OCI-M2 (cell line): Measurements from ENCODE around the gene AQP1.

Source experiments
- DNase-seq: peaks from one replicate; lab custom pipeline; 2025; ENCODE audit not compliant: unreplicated experiment; lab: John Stamatoyannopoulos, UW

The AQP1 gene

DNA sequence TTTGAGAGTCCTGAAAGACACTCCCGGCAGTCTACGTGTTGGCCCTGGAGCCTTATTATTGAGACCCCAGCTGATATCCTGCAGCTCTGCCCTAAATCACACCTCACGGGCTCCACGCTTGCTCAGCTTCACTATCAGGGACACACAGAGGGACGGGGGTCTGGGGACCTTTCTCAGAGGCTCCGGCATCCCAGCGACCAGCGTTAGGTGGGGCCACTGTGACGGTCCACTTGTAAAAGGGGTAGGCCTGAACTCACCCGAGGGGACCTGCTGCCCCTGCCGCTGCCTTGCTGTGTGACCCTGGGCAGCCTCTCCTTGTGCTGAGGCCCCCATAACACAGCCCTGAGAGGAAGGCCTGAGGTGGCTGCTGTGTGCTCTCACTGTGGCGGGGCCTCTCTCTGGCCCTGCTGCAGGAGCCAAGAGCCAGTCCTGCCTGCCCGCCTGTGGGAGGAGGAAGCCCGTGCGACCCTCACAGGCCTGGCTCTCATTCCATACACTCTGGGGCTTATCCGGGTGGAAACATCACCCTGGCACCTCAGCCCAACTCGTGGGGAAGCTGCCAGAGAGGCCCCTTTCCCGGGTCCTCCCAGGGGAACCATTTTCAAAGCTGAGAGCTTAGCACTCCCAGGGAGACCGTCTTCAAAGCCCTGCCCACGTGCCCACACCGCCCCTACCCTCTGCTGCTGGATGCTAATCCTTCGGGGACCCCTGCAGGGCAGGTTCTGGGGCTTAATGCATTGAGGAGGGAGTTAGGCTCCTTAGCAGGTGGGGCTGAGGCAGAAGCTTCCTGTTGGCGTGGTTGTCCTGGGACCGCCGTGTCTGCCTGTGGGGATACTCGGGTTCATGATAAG is 21.7 kb downstream of the AQP1 start:
- DNase-seq, result no peak

DNA sequence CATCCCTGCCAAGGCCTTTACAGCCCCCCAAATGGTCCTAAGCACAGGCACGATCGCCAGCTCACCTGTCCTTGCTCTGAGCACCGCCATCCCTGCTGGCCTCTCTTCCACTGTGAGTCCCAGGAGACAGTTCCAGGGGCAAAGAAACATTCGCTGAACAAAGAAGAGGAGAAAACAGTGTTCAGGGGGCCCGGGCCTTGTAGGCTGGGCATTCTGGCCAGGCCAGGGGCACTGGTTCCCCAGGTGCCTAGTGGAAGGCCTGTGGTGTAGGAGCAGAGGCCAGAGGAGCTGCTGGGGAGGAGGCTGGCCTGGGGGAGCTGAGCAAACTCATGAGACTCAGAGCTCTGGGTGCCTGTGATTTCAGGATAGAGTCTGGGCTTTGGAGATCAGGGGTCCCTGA is 22.6 kb downstream of the AQP1 start:
- DNase-seq, result no peak

DNA sequence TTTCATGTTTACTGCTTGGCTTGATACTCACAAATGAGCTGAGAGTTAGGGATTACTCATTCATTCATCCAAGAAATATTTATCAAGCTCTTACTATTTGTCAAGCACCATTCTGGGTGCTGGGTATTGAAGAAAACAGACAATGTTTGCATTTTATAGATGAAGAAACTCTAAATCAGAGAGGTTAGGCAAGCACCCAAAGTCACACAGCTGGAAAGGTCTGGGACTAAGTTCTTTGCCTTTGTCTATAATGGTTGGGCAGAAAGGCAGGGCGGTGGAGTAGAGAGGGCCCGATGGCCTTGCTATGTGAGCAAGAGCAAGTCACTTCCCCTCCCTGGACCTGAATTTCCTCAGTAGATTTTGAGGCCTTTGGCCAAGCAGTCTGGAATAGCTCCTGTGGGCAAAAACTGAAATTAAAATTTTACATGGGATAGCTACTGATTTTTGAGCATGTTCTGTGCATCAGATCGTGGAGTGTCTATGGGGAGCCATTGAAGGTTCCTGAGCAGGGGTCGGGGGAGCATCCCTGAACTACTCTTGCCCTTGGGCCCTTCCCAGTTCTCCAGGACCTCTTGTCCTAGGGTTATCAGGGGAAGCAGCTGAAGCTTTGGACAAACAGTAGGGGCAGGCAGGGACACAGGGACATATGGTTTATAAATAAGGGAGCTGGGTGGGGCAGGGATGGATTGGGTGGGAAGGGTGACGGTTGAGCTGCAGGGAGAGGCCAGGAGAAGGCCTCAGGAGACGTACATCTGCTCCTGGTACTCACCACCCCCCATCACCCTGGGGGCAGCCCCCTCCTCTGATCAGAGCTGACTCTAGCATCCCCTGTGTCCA is 23.3 kb downstream of the AQP1 start:
- no peak for DNase-seq

DNA sequence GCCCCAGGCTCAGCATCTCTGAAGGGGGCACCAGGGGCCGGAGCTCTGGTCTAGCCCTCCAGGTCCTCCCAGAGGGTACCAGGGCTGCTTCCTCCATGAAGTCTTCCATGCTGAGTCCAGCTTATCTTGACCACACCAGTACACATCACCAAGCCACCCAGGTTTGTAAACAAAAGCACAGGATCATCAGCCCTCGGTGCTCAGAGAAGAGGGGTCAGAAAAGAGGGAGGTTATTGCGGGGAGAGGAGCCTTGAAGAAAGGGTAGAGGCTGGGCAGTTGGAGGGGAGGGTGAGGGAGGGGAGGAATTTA is 23.9 kb downstream of the AQP1 start:
- no peak for DNase-seq

DNA sequence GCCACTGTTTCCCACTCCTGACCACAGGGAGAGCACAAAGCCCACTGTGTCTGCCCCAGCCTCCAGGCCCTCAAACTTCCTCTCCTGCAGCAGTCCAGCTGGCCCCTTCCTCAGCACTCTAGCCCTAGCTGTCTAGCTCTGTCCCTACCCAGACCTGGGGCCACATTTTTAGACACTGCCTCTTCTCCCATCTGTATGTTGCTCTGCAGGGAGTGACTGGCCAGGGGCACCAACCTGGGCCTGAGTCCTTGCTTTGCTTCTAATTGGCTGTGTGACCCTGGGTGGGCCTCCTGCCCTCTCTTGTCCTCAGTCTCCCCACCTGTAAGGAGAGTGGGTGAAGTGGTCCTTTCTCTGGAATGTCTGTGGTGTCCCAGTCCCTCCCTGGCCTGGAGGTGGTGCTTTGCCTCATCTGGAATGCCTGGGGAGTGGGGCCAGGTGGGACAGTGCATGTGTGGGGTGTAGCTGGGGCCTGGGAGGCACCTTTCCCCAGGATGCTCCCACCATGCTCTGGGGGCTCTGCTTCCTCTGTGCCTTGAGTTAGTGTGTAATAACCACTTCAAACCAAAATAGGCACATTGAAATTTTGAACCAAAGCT is 25.1 kb downstream of the AQP1 start:
- DNase-seq, result no peak

DNA sequence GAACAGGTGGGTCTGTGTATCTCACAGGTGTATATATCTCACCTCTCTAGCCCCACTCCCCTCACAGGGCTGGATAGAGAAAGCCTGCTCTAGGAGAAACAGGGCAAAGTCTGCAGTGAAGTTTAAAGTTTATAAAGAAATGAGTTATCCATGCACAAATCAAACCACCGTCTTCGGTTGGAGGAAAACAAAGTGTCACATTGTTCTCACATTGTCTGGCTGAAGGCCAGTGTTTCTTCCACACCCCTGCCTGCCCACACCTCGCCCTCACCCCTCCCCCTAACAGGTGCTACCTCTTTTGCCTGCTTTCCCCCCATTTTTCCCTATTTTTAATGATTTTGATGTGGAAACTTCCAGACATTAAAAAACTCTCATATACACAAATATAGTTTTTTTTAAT is 25.8 kb downstream of the AQP1 start:
- no peak for DNase-seq

DNA sequence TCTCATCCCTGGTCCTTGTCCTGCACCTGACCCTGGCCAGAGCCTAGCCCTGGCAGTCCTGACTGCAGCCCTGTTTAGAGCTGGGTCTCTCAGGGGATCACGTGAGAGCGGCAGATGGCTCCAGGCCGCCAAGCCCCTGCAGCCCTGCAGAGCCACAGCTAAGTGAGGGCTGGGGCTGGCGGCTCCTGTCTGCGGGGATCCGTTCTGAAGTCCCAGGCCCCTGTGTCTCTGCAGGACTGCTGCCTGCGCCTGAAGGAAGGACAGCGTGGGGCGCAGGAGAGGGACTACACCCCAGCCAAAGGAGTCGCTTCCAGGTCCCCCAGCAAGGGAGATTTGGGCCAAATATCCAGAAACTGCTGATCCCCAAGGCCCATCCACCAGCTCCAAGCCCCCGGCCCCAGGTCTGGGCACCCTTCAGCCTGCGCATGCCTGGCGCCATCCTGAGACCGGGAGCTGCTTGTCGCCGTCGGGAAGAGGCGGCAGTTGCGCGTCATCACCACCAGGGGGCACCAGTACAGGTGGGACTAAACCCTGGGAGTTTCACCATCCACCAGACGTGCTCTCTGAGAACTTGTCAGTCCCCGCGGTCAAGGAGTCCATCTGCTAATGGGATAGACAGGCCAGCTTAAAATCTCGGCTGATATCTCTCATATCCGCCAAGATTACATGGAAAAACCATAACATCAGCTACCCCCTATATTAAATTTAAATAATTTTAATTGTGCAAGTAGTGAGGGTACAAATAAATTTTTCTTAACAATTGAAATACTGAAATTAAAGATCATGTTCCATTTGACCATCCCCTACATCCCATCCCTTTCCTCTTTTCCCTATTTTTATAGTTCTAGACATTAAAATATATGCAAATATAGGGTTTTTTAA is 27.0 kb downstream of the AQP1 start:
- DNase-seq, result no peak

DNA sequence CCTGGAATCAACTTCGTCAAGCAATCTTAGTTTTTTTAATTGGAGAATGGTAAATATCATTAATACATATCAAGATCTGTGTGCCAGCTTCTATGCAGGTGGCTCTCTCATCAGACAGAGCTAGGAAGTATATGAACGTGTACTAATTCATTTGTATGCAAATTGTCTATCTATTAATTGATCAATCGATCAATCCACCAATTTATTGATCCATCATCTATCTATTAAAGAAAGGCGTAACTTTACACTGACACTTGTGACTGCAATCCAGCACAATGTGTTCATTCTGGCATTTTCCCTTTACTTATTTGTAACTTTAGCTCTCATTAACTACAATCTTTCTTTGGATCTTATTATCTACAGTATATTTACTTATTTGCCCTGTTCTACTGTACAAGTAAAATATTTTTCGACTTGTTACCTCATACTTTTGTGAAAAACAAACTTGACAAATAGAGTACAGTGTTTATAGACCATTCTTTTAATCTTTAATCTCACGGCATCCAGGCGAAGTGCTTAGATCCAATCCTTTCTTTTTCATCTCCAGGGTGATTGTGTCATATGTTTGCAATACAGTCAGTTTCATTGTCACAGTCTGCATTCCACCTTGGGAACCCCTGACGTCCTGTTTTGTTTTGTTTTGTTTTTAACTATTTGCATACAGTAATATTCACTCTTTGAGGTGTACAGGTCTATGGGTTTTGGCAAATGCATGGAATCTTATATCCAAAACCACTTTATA is 30.1 kb downstream of the AQP1 start:
- DNase-seq, result no peak

DNA sequence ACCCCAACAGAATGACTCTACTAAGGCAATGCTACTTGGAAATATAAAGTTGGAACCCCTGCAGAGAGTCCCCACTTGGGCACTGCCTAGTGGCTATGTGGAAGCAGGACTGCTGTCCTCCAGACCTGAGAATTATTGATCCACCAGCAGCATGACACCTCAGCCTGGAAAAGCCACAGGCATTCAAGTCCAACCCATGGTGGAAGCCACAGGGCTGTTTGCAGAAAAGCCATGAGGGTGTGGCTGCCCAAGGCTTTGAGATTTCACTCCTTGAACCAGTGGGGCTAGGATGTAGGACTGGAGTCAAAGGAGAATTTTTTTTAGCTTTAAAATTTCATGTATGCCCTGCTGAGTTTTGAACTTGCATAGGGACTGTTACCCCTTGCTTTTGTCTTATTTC is 38.5 kb downstream of the AQP1 start:
- no peak for DNase-seq

DNA sequence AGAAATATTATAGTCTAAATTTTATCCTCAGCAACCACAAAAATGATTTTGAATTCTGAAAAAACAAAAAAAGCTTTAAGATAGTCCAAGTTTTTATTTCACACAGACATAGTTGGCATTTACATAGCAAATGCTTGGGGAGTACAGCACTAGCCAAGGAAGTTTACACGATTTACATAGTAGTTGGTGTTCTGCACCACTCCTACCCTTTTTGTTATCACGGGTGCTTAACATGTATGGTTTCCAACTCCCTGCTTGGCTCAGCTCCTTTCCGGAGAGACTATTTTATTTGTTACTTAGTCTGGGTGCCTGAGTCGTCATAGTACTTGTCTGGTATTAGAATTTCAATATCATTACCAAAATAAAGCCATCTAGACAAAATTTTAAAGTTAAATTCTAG is 43.3 kb downstream of the AQP1 start:
- no peak for DNase-seq

DNA sequence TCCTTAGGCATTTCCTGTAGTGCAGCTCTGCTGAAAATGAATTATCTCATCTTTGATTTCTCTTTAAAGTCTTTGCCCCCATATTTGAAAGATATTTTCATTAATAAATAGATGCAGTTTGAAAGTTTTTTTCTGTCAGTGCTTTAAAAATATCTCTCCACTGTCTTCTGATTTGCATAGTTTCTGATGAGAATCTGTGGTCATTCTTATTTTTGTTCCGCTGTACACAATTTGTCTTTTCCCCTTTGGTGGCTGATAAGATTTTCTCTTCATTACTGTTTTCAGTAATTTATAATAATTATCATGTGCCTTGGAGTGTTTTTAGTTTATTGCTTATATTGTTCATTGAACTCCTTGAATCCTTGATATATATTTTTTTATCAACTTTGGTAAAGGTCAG is 45.1 kb downstream of the AQP1 start:
- no peak for DNase-seq

DNA sequence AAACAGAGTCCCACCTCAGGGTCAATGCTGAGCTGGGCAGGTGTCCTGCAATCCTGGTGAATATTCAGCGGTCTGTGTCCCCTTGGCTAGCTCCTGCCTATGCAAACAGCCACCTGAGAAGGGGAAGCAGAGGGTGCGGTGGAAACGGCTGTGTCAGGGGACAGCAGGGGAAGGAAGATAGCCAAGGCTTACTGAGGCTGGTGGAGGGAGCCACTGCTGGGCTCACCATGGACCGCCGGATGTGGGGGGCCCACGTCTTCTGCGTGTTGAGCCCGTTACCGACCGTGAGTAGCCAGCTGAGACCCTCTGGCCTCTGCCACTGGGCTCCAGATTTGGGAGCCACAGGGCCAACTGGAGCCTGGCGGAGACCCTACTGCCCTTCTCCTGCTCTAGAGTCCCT is 52.2 kb downstream of the AQP1 start, which contains the start of gene GHRHR:
GHRHR (plus strand) TSS at position 112 of the 400 bp plus-strand sequence; CDS start at position 228, 116 bp downstream.
- DNase-seq, result no peak

DNA sequence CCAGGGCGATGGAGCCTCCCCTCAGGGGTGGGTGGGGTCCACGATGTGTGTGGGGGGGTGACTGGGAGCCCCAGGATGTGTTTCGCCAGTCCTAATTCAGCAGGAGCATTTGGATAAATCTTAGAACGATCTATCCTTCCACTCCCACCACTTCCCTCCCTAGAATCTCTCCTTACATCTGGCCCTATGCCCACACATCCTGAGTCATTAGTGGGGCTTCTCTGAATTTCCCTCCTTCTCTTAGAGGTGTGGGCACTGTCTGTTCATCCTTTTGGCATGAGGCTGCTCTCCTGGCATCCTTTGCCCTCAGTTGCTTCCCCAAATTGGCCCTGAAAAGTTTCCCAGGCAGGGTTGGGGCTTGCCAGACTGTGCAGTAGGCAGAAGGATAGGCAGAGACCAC is 53.7 kb downstream of the AQP1 start:
- no peak for DNase-seq

DNA sequence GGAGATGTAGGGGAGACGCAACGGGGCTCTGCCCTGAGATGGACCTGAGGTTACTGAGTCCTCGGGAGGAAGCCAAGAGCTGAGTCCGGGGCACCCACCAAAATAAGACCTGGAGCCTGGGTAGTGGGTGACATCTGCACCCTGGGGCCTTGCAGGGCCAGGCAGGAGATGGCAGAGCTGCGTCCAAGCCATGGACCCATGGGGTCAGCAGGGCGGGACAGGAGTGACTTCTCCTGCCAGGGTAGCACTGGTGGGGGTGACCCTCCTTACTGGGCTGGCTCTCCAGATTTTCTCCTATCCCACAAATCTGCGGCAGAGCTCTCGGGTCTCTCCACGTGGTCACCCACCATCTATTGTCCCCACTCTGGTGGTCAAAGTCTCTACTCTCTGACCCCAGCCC is 54.2 kb downstream of the AQP1 start:
- no peak for DNase-seq

DNA sequence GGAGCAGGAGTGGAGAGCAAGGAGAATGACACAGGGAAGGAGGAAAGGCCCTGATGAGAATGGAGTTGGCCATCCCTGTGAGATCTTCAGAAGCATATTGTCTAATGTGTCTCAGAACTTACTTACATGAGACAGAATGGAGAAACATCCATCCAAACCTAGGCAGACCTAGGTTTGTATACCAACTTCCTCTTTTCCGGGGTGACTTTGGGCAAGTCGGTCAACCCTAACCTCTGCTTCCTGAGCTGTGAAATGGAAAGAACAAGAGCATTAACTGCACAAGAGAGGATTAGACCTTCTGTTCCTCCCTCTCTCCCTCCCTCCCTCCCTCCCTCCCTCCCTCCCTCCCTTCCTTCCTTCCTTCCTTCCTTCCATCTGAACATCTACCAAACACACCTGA is 56.6 kb downstream of the AQP1 start:
- DNase-seq, result no peak

DNA sequence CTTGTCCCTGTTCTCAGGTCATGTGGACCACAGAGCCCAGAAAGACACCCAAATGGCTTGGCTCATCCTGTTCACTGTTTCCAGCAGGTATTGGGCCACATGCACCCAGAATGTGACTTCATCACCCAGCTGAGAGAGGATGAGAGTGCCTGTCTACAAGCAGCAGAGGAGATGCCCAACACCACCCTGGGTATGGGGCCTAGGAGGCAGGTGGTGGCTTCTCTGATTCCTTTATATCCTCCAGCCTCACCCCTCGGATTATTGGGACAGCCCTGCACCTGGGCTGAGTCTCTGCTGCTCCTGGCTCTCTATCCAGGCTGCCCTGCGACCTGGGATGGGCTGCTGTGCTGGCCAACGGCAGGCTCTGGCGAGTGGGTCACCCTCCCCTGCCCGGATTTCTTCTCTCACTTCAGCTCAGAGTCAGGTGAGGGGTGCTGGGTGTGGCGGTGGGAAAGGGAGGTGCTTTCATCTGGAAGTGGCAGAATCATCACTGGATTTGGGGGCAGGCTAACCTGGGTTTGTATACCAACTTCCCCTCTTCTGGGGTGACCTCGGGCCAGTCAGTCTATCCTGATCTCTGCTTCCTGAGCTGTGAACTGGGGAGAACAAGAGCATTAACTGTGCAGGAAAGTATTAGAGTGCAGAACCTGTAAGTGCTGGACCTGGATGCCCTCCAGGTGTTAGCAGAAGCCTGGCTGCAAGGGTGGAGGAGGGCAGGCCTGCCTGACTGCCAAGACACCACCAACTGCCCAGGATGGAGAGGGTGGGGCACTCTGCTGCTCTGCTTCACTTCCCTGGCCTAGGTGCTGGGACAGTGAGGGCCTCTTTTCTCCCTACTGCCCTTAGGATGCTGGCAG is 57.3 kb downstream of the AQP1 start:
- DNase-seq, result no peak

DNA sequence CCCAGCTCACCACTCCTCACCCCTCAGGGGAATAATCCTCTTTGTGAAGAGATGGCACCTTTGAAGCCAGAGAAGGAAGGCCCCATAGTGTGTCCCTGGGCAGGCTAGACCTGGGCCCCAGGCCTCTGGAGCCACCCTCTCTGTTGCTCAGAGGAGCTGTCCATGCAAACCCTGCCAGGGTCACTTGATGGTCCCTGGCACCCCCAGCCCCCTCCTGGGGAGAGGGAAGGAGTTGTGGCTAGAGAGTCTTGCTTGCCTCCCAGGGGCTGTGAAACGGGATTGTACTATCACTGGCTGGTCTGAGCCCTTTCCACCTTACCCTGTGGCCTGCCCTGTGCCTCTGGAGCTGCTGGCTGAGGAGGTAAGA is 57.9 kb downstream of the AQP1 start:
- DNase-seq, result no peak

DNA sequence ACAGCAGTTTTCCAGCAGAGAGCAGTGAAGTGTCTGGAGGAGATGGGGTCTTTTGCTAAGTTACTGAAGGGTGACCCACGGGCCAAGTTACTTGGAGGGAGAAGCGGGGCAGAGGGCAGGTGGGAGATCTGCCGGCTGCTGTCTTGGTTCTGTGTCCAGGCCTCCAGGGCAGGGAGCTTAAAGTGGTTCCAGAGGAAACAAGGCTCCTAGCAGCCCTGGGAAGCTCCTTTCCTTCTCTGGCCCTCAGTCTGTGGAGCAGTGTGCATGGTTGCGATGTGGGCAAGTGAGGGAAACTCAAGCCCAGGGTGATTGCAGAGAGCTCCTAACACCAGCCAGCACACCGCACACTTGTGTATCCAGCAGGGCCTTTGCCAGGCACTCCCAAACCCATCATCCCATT is 58.4 kb downstream of the AQP1 start:
- no peak for DNase-seq

DNA sequence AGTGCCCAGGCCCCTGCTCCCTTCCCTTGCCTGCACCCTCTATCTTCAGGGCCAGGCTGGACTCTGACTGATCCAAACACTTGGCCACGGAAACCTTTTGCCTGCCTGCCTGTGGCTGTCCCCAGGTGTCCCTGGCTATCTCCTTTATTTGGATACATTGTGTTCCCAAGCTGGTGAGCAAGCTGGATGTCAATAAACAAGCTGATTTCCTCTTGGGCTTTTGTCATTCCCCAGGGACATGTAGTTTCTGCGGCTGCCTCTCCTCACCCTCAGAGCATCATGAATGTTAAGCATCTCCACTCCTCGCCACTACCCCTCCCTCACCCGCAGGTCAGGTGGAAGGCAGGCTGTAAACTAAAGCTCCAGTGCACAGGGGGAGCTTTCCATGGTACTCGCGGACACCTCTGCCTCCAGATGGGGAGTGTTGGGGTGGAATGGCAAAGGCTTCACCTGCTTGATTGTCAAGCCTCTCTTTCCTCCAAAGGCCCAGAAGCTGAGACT is 59.0 kb downstream of the AQP1 start:
- no peak for DNase-seq
